H9 (cell line): Measurements from ENCODE around the gene PPP2CA. TPM values are rescaled to one million over a fixed set of nuclear protein-coding genes. Genes with fewer than 3 reads are reported as not detected.

Source experiments
- DNase-seq: peaks from one replicate; pipeline ENCODE4 v3.0.0-alpha.2; 2017
- H2AFZ ChIP-seq: one replicate; pipeline ENCODE4 v1.6.1; 2013; ENCODE audit warnings: mild to moderate bottlenecking, low read length, control low read depth, moderate library complexity
- H2AK5ac ChIP-seq: 2 replicates; pipeline ENCODE4 v1.6.1; 2013; ENCODE audit warnings: low read length, control low read depth, mixed read lengths; ENCODE audit not compliant: insufficient read length
- H2BK120ac ChIP-seq: one replicate; pipeline ENCODE4 v1.6.1; 2013; ENCODE audit warnings: low read depth, mild to moderate bottlenecking, low read length, control low read depth, inconsistent platforms; ENCODE audit not compliant: poor library complexity, severe bottlenecking
- H2BK12ac ChIP-seq: 2 replicates; pipeline ENCODE4 v1.6.1; 2013; ENCODE audit warnings: low read length, control low read depth, mixed read lengths, low read depth; ENCODE audit not compliant: insufficient read length
- H2BK15ac ChIP-seq: 2 replicates; pipeline ENCODE4 v1.6.1; 2013; ENCODE audit warnings: low read depth, low read length, control low read depth
- H2BK20ac ChIP-seq: one replicate; pipeline ENCODE4 v1.6.1; 2013; ENCODE audit warnings: low read depth, mild to moderate bottlenecking, low read length, control low read depth, inconsistent platforms; ENCODE audit not compliant: poor library complexity, severe bottlenecking
- H2BK5ac ChIP-seq: 2 replicates; pipeline ENCODE4 v1.6.1; 2013; ENCODE audit warnings: low read length, control low read depth, mixed read lengths; ENCODE audit not compliant: insufficient read length
- H3K14ac ChIP-seq: 2 replicates; pipeline ENCODE4 v1.6.1; 2013; ENCODE audit warnings: low read length, control low read depth; ENCODE audit not compliant: insufficient read depth
- H3K18ac ChIP-seq: 2 replicates; pipeline ENCODE4 v1.6.1; 2013; ENCODE audit warnings: low read depth, mild to moderate bottlenecking, mixed read lengths, low read length, control low read depth; ENCODE audit not compliant: insufficient read length
- H3K23ac ChIP-seq: 2 replicates; pipeline ENCODE4 v1.6.1; 2013; ENCODE audit warnings: low read length, control low read depth, mixed read lengths, low read depth; ENCODE audit not compliant: insufficient read length
- H3K23me2 ChIP-seq: 2 replicates; pipeline ENCODE4 v1.6.1; 2013; ENCODE audit warnings: low read depth, mild to moderate bottlenecking, mixed read lengths, low read length, control low read depth; ENCODE audit not compliant: insufficient read length, poor library complexity, severe bottlenecking
- H3K27ac ChIP-seq: 2 replicates; pipeline ENCODE4 v1.5.1; 2013; ENCODE audit warnings: low read length, control low read depth, mixed read lengths, low read depth; ENCODE audit not compliant: insufficient read length
- H3K27me3 ChIP-seq: 2 replicates; pipeline ENCODE4 v1.6.1; 2013; ENCODE audit warnings: low read length, control low read depth, inconsistent platforms; ENCODE audit not compliant: insufficient read depth
- H3K4ac ChIP-seq: 2 replicates; pipeline ENCODE4 v1.6.1; 2013; ENCODE audit warnings: low read depth, mild to moderate bottlenecking, control low read depth, inconsistent platforms, low read length, moderate library complexity
- H3K4me1 ChIP-seq: 2 replicates; pipeline ENCODE4 v1.6.1; 2013; ENCODE audit warnings: low read length, control low read depth, inconsistent platforms; ENCODE audit not compliant: insufficient read depth
- H3K4me2 ChIP-seq: 2 replicates; pipeline ENCODE4 v1.6.1; 2013; ENCODE audit warnings: low read length, control low read depth, mixed read lengths; ENCODE audit not compliant: insufficient read length, insufficient read depth
- H3K56ac ChIP-seq: 2 replicates; pipeline ENCODE4 v1.6.1; 2013; ENCODE audit warnings: low read depth, mild to moderate bottlenecking, mixed read lengths, low read length, control low read depth; ENCODE audit not compliant: insufficient read length
- H3K79me1 ChIP-seq: 2 replicates; pipeline ENCODE4 v1.6.1; 2013; ENCODE audit warnings: low read depth, mild to moderate bottlenecking, moderate library complexity, low read length, control low read depth, inconsistent platforms; ENCODE audit not compliant: insufficient read depth, poor library complexity, severe bottlenecking
- H3K79me2 ChIP-seq: 2 replicates; pipeline ENCODE4 v1.6.1; 2013; ENCODE audit warnings: low read length, control low read depth, inconsistent platforms; ENCODE audit not compliant: insufficient read depth
- H3K9ac ChIP-seq: 2 replicates; pipeline ENCODE4 v1.6.1; 2013; ENCODE audit warnings: low read length, control low read depth, mixed read lengths; ENCODE audit not compliant: insufficient read length; ENCODE audit errors: extremely low read depth
- H3K9me3 ChIP-seq: one replicate; pipeline ENCODE4 v1.6.1; 2013; ENCODE audit warnings: low read depth, low read length, inconsistent platforms; ENCODE audit not compliant: control insufficient read depth
- H3T11ph ChIP-seq: one replicate; pipeline ENCODE4 v1.6.1; 2013; ENCODE audit warnings: mild to moderate bottlenecking, low read length, control low read depth, inconsistent platforms
- H4K20me1 ChIP-seq: one replicate; pipeline ENCODE4 v1.6.1; 2013; ENCODE audit not compliant: control insufficient read depth, insufficient read length, insufficient read depth
- H4K5ac ChIP-seq: 2 replicates; pipeline ENCODE4 v1.6.1; 2013; ENCODE audit warnings: low read depth, mild to moderate bottlenecking, mixed read lengths, low read length, control low read depth; ENCODE audit not compliant: insufficient read length
- H4K8ac ChIP-seq: replicated peaks from 2 replicates; pipeline ENCODE4 v1.6.1; 2013; ENCODE audit warnings: low read length, control low read depth, mixed read lengths, low read depth; ENCODE audit not compliant: insufficient read length
- H4K91ac ChIP-seq: 2 replicates; pipeline ENCODE4 v1.6.1; 2013; ENCODE audit warnings: low read depth, mild to moderate bottlenecking, moderate library complexity, mixed read lengths, low read length, control low read depth; ENCODE audit not compliant: insufficient read length
- H3K27ac Mint-ChIP-seq, 3 experiments: 2 replicates in 2 of 3; 3 replicates in 1 of 3; pipeline ENCODE4 v1.8.0; 2020 to 2021; ENCODE audit warnings: mixed read lengths in 3 of 3, mild to moderate bottlenecking in 1 of 3, moderate library complexity in 1 of 3
- H3K27me3 Mint-ChIP-seq: 2 replicates; pipeline ENCODE4 v1.8.0; 2021; ENCODE audit warnings: low read depth, mild to moderate bottlenecking, moderate library complexity, mixed read lengths
- H3K36me3 Mint-ChIP-seq, 3 experiments: 2 replicates in 2 of 3; 3 replicates in 1 of 3; pipeline ENCODE4 v1.8.0; 2020 to 2021; ENCODE audit warnings: low read depth in 3 of 3, mixed read lengths in 3 of 3; ENCODE audit not compliant: insufficient read depth in 1 of 3
- H3K4me1 Mint-ChIP-seq, 2 experiments: 2 replicates each; pipeline ENCODE4 v1.8.0; 2020; ENCODE audit warnings: mixed read lengths in 2 of 2
- H3K4me3 Mint-ChIP-seq, 2 experiments: 2 replicates in 1 of 2; 3 replicates in 1 of 2; pipeline ENCODE4 v1.8.0; 2020 to 2021; ENCODE audit warnings: mild to moderate bottlenecking in 2 of 2, mixed read lengths in 2 of 2, moderate library complexity in 1 of 2
- H3K9me3 Mint-ChIP-seq, 2 experiments: 2 replicates in 1 of 2; 3 replicates in 1 of 2; pipeline ENCODE4 v1.8.0; 2020; ENCODE audit warnings: mild to moderate bottlenecking in 2 of 2, mixed read lengths in 2 of 2, moderate library complexity in 1 of 2
- CTCF ChIP-seq: fragments of 200-600 bp; sonication (generic); conservative IDR thresholded peaks from 3 replicates; pipeline ENCODE4 v1.8.0; 2021; ENCODE audit warnings: antibody characterized with exemption, mild to moderate bottlenecking
- WGBS: extraction: QIAGEN DNeasy Blood & Tissue Kit; methylation state at CpG from one replicate; pipeline ENCODE4 v1.1.7; 2013; ENCODE audit warnings: missing lambda C conversion rate, low lambda C conversion rate, mixed read lengths; ENCODE audit not compliant: insufficient read length; ENCODE audit errors: extremely low coverage; 5-methylcytosine and 5-hydroxymethylcytosine counted together
- total RNA-seq: library from RNA; stranded (reverse); gene quantifications from 2 replicates; pipeline ENCODE4 v1.2.1, GENCODE V29; 2021

PPP2CA gene
- total RNA-seq, 1 experiment from 2014 or later: 244 TPM

GRCh38 chr5:134267366-134268018 lies 41.6 kb upstream of the PPP2CA start:
- Histone ChIP-seq H3K4me2 (no peak overlapping the region), H2AK5ac (no peak overlapping the region), H2AFZ (peak overlapping the region; percentile 48), H3K56ac (no peak overlapping the region), H3K23me2 (no peaks in the 10 kb centered on the region), H3K14ac (no peak overlapping the region), H4K91ac (no peak overlapping the region), H3K27me3 (no peaks in the 10 kb centered on the region), H3K4ac (no peak overlapping the region), H3K18ac (no peak overlapping the region), H2BK20ac (no peak overlapping the region), H2BK120ac (no peak overlapping the region), H2BK15ac (no peak overlapping the region), H3K9me3 (no peaks in the 10 kb centered on the region), H2BK12ac (no peak overlapping the region), H4K20me1 (no peaks in the 10 kb centered on the region), H4K8ac (no peak overlapping the region), H3K4me1 (no peaks in the 10 kb centered on the region), H3K23ac (no peak overlapping the region), H2BK5ac (no peak overlapping the region), H4K5ac (no peak overlapping the region), H3K9ac (no peak overlapping the region), H3K27ac (no peak overlapping the region), H3T11ph (no peak overlapping the region), H3K79me2 (no peaks in the 10 kb centered on the region), H3K79me1 (no peaks in the 10 kb centered on the region)
- no peaks in the 10 kb centered on the region for H3K4me1 Mint-ChIP-seq
- no peak for DNase-seq
- no CpG with 5 or more reads among the region's 7 CpGs for WGBS
- TF ChIP-seq CTCF: no peak
- H3K27me3 Mint-ChIP-seq: peaks cover 2% of the 10 kb centered on the region
- no peak overlapping the region for H3K4me3 Mint-ChIP-seq
- H3K27ac Mint-ChIP-seq: no peak overlapping the region
- peaks cover 37 to 38% of the 10 kb centered on the region in 2 experiments for H3K9me3 Mint-ChIP-seq
- peaks cover 15 to 30% (median 19%) of the 10 kb centered on the region in 3 experiments for H3K36me3 Mint-ChIP-seq
